Spleen (tissue), 11 donors: ENCODE data around the gene IER5. TPM values are rescaled to one million over a fixed set of nuclear protein-coding genes. Genes with fewer than 3 reads are reported as not detected.
"Not testable (repeated sequence)": the region's sequence is repeated elsewhere in the genome, so short reads cannot be mapped to it uniquely, and the experiment has no call there.

ENCODE experiments used
- DNase-seq: peaks from one replicate; pipeline ENCODE4 v3.0.0-alpha.2; 2020
- H3K27ac ChIP-seq, 8 donors: fragments of 200-600 bp; sonication (generic) in 7 of 8; 1 replicate in 4 of 8; 2 replicates in 4 of 8; pipeline versions ENCODE4 v1.5.0 to v1.8.0; 2016 to 2021; ENCODE audit warnings: inconsistent platforms in 4 of 8, mild to moderate bottlenecking in 4 of 8, moderate library complexity in 1 of 8
- H3K27me3 ChIP-seq, 7 donors: fragments of 200-600 bp; sonication (generic) in 6 of 7; replicated peaks in 1 of 7; 1 replicate in 4 of 7; 2 replicates in 3 of 7; pipeline versions ENCODE4 v1.5.0 to v1.8.0; 2016 to 2021; ENCODE audit warnings: inconsistent platforms in 3 of 7, mild to moderate bottlenecking in 1 of 7
- H3K36me3 ChIP-seq, 6 donors: fragments of 200-600 bp; sonication (generic) in 5 of 6; 1 replicate in 4 of 6; 2 replicates in 2 of 6; pipeline versions ENCODE4 v1.5.0 to v1.8.0; 2016 to 2021; ENCODE audit warnings: inconsistent platforms in 2 of 6
- H3K4me1 ChIP-seq, 6 donors: fragments of 200-600 bp; sonication (generic) in 5 of 6; 1 replicate in 3 of 6; 2 replicates in 3 of 6; pipeline versions ENCODE4 v1.5.0 to v1.8.0; 2016 to 2021; ENCODE audit warnings: inconsistent platforms in 3 of 6
- H3K4me3 ChIP-seq, 8 donors: fragments of 200-600 bp; sonication (generic) in 7 of 8; 1 replicate in 4 of 8; 2 replicates in 4 of 8; pipeline versions ENCODE4 v1.5.0 to v1.8.0; 2016 to 2021; ENCODE audit warnings: inconsistent platforms in 4 of 8, mild to moderate bottlenecking in 4 of 8, moderate library complexity in 2 of 8
- H3K9me3 ChIP-seq, 8 donors: fragments of 200-600 bp; sonication (generic) in 7 of 8; 1 replicate in 4 of 8; 2 replicates in 4 of 8; pipeline versions ENCODE4 v1.5.0 to v1.8.0; 2016 to 2021; ENCODE audit warnings: inconsistent platforms in 4 of 8
- POLR2A ChIP-seq, 3 donors: fragments of 450-650 bp; IDR thresholded peaks; one replicate each; pipeline ENCODE4 v1.5.1; 2017; ENCODE audit warnings: antibody characterized with exemption in 3 of 3, mild to moderate bottlenecking in 1 of 3
- POLR2AphosphoS5 ChIP-seq, 3 donors: sonication (generic); formaldehyde crosslinking; IDR thresholded peaks; one replicate each; pipeline ENCODE4 v1.5.1; 2017; ENCODE audit warnings: antibody characterized with exemption in 3 of 3
- WGBS, 5 donors: extraction: QIAGEN DNeasy Blood & Tissue Kit in 3 of 5; methylation state at CpG; one replicate each; pipeline versions ENCODE4 v1.1.5 to v1.1.7; 2013 to 2018; 5-methylcytosine and 5-hydroxymethylcytosine counted together
- intact Hi-C: fragments of 100-400 bp; cut with DNase I; formaldehyde crosslinking; loops from one replicate; pipeline ENCODE4 v1.15.0; 2023; ENCODE audit warnings: low total_unique reads
- polyA plus RNA-seq, 3 donors: library from polyadenylated mRNA; stranded (reverse); fragments of 200-250 nt; gene quantifications; one replicate each; pipeline ENCODE4 v1.2.1, GENCODE V29; 2013
- total RNA-seq, 7 donors: library from RNA; depleted of rRNA in 3 of 7; stranded (reverse); fragments of >200 nt in 3 of 7; fragmentation: NEBNext Ultra II Directional in 4 of 7; extraction: Animal tissue kit (Norgen Biotek cat#: 25700) in 4 of 7; gene quantifications; one replicate each; pipeline versions ENCODE4 v1.1.0 to v1.2.1, GENCODE V29; 2016 to 2021
- TF ChIP-seq, protein P1 (sequence below), 11 experiments: fragments of 200-600 bp in 7 of 11; fragments of 450-650 bp in 4 of 11; sonication (generic) in 4 of 11; IDR thresholded peaks in 8 of 11; conservative IDR thresholded peaks in 3 of 11; 1 replicate in 7 of 11; 2 replicates in 4 of 11; pipeline versions ENCODE4 v1.4.0 to v1.8.0; 2016 to 2021; ENCODE audit warnings: antibody characterized with exemption in 11 of 11, inconsistent platforms in 4 of 11, mild to moderate bottlenecking in 1 of 11
- donor health status: healthy with polysubstance abuse.
- donor health status: DM: no; HTN: no; CAD: no; lungs with moderate emphysema.
- donor health status: DM: no; HTN: no; CAD: no.
- donor health status: Bipolar disorder and iron deficiency.
- donor health status: healthy.
- donor health status: DM: no; HTN: no; CAD: no.
- donor health status: DM: yes; HTN: yes; CAD: no.

The IER5 gene
- total and polyA plus RNA-seq, 10 donors: 21.3 to 62.3 (median 36.7) TPM

DNA sequence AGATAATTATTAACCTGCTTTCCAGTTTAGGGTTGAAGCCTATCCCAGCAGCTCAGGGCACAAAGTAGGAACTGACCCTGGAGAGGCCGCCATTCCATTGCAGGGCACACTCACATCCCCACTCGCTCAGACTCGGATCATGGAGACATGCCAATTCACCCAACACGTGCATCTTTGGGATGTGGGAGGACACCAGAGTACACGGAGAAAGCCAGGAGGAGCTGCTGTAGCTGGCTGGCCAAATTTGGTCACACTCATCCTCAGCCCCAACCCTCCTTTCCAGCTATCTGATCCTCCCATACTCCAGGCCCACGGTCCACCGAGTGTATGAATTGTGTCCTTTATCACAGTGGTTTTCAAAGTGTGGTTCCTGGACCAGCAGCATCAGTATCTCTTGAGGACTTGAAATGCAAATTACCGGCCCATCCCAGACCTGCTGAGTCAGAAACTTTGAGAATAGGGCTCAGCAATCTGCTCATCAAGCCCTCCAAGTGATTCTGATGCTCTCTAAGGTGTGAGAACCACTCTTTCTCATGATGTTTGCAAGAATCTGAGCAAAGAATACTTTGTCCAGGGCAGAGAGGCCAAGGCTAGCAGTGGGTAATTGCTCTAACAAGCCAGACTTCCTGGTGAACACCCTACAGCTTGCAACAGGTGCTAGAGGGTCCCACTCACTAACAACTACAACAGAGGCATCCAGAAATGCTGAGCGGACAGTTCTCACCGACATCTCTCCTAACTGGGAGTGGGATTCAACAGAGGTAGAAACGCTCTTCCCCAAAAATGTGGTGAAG, 26.3 kb downstream of the IER5 start:
- 86 to 96% (median 88%) methylated on average over 11 of the region's 11 CpGs for WGBS, 5 donors
- TF ChIP-seq POLR2AphosphoS5 (IDR thresholded peaks at IDR 0.05) (no peak), POLR2A (IDR thresholded peaks at IDR 0.05) (no peak)
- TF ChIP-seq, protein P1, sequence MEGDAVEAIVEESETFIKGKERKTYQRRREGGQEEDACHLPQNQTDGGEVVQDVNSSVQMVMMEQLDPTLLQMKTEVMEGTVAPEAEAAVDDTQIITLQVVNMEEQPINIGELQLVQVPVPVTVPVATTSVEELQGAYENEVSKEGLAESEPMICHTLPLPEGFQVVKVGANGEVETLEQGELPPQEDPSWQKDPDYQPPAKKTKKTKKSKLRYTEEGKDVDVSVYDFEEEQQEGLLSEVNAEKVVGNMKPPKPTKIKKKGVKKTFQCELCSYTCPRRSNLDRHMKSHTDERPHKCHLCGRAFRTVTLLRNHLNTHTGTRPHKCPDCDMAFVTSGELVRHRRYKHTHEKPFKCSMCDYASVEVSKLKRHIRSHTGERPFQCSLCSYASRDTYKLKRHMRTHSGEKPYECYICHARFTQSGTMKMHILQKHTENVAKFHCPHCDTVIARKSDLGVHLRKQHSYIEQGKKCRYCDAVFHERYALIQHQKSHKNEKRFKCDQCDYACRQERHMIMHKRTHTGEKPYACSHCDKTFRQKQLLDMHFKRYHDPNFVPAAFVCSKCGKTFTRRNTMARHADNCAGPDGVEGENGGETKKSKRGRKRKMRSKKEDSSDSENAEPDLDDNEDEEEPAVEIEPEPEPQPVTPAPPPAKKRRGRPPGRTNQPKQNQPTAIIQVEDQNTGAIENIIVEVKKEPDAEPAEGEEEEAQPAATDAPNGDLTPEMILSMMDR (IDR thresholded peaks at IDR 0.05 in 8 of 11, conservative IDR thresholded peaks at IDR 0.05 in 3 of 11): no peak
- intact Hi-C loops: no loop called here
- peaks cover 15 to 52% (median 30%) of the 10 kb centered on the region in 6 donors for H3K4me1 ChIP-seq
- H3K27me3 ChIP-seq: no peaks in the 10 kb centered on the region
- DNase-seq: no peak
- H3K9me3 ChIP-seq: no peaks in the 10 kb centered on the region
- H3K36me3 ChIP-seq: no peaks in the 10 kb centered on the region
- H3K4me3 ChIP-seq: no peak overlapping the region
- no peak overlapping the region for H3K27ac ChIP-seq

GRCh38 chr1:181115368-181115684, 26.8 kb downstream of the IER5 start:
- no peaks in the 10 kb centered on the region for H3K27me3 ChIP-seq
- WGBS, 5 donors: 57 to 83% (median 72%) methylated on average over 3 of the region's 3 CpGs
- intact Hi-C loops: no loop called here
- no peak overlapping the region for H3K27ac ChIP-seq
- H3K4me1 ChIP-seq: peaks cover 15 to 52% (median 30%) of the 10 kb centered on the region in 6 donors
- no peaks in the 10 kb centered on the region for H3K9me3 ChIP-seq
- DNase-seq: no peak
- H3K36me3 ChIP-seq: no peaks in the 10 kb centered on the region
- H3K4me3 ChIP-seq: no peak overlapping the region
- TF ChIP-seq POLR2AphosphoS5 (IDR thresholded peaks at IDR 0.05) (no peak), POLR2A (IDR thresholded peaks at IDR 0.05) (no peak)
- TF ChIP-seq, protein P1 (IDR thresholded peaks at IDR 0.05 in 8 of 11, conservative IDR thresholded peaks at IDR 0.05 in 3 of 11): no peak

DNA sequence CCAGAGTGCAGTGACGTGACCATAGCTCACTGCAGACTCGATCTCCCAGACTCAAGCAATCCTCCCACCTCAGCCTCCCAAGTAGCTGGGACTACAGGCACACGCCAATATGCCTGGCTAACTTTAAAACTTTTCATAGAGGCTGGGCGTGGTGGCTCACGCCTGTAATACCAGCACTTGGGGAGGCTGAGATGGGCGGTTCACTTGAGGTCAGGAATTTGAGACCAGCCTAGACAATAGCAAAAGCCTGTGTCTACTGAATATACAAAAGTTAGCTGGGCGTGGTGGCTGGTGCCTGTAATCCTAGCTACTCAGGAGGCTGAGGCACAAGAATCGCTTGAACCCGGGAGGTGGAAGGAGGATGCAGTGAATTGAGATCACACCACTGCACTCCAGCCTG, 27.5 kb downstream of the IER5 start:
- peaks cover 15 to 52% (median 30%) of the 10 kb centered on the region in 6 donors for H3K4me1 ChIP-seq
- intact Hi-C loops, DNase-seq, H3K27ac ChIP-seq, H3K36me3 ChIP-seq, H3K9me3 ChIP-seq, H3K27me3 ChIP-seq, H3K4me3 ChIP-seq: not testable (repeated sequence)
- WGBS, 5 donors: 94 to 98% (median 95%) methylated on average over 9 of the region's 9 CpGs

DNA sequence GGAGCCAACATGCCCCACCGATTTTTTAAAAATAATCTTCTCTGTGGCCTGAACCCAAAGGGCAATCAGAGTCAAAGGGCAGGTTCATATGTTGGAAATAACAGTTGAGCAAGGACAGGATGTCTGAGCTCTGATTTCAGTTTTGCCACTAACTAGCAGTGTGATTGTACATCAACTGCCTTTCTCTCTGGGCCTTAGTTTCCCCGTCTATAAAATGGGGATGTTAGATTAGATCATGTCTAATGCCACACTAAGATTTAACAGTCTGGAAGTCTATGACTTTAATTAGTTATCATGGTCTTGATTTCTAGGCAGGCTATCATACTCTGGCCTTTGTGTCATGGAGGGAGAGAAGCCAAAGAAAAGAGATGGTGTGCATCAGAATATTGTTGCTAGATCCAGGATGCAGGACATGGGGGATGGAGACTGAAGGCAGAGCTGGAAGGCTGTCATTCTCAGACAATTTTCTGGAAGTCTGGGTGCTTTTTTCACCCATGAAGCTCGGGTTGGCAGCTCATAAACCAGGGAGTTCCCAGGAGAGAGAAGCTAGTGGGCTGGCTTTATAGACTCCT, 28.4 kb downstream of the IER5 start:
- Histone ChIP-seq H3K4me3 (no peak overlapping the region), H3K27me3 (no peaks in the 10 kb centered on the region), H3K27ac (no peak overlapping the region), H3K9me3 (no peaks in the 10 kb centered on the region), H3K4me1 (peaks cover 15 to 48% (median 30%) of the 10 kb centered on the region in 6 donors), H3K36me3 (no peaks in the 10 kb centered on the region)
- no peak for DNase-seq
- WGBS, 5 donors: 74 to 89% (median 78%) methylated on average over 3 of the region's 3 CpGs
- no peak for TF ChIP-seq POLR2AphosphoS5 (IDR thresholded peaks at IDR 0.05)
- TF ChIP-seq, protein P1 (IDR thresholded peaks at IDR 0.05 in 8 of 11, conservative IDR thresholded peaks at IDR 0.05 in 3 of 11): no peak
- TF ChIP-seq POLR2A (IDR thresholded peaks at IDR 0.05): no peak
- intact Hi-C loops: no loop called here
